Measurements from ENCODE around the gene CTSA. TPM values are rescaled to one million over a fixed set of nuclear protein-coding genes. Genes with fewer than 3 reads are reported as not detected.
A peak's percentile ranks its signal among the peaks of the same experiment; 100 is the strongest.
"Not testable (repeated sequence)": the region's sequence is repeated elsewhere in the genome, so short reads cannot be mapped to it uniquely, and the experiment has no call there.

The CTSA gene
- total and polyA plus RNA-seq, 3 donors from 2014 or later: 103 to 223 (median 112) TPM

DNA sequence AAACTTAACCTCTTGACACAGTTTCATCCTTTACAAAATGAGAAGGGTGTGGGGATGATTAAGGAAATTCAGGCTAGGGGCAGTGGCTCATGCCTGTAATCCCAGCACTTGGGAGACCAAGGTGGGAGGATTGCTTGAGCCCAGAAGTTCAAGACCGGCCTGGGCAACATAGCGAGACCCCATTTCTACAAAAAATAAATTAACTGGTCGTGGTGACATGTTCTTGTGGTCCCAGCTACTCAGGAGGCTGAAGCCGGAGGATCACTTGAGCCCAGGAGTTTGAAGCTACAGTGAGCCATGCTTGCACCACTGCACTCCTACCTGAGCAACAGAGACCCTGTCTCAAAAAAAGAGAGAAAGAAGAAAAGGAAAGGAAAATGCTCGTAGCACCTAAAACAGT lies 24.7 kb upstream of the CTSA start:
- intact Hi-C loops (cut with DNase I; ENCODE audit: low total_unique reads): no loop called here
- Histone ChIP-seq H3K4me3 (no peak overlapping the region), H3K36me3 (ENCODE audit: low read depth, missing control alignments) (no peaks in the 10 kb centered on the region), H3K27ac (no peak overlapping the region), H3K27me3 (no peaks in the 10 kb centered on the region), H3K4me1 (peaks cover 9% of the 10 kb centered on the region), H3K9me3 (no peaks in the 10 kb centered on the region)
- TF ChIP-seq, protein P1, sequence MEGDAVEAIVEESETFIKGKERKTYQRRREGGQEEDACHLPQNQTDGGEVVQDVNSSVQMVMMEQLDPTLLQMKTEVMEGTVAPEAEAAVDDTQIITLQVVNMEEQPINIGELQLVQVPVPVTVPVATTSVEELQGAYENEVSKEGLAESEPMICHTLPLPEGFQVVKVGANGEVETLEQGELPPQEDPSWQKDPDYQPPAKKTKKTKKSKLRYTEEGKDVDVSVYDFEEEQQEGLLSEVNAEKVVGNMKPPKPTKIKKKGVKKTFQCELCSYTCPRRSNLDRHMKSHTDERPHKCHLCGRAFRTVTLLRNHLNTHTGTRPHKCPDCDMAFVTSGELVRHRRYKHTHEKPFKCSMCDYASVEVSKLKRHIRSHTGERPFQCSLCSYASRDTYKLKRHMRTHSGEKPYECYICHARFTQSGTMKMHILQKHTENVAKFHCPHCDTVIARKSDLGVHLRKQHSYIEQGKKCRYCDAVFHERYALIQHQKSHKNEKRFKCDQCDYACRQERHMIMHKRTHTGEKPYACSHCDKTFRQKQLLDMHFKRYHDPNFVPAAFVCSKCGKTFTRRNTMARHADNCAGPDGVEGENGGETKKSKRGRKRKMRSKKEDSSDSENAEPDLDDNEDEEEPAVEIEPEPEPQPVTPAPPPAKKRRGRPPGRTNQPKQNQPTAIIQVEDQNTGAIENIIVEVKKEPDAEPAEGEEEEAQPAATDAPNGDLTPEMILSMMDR (IDR thresholded peaks at IDR 0.05): no peak
- TF ChIP-seq POLR2A (IDR thresholded peaks at IDR 0.05): no peak
- DNase-seq: no peak
- WGBS, 2 donors: 86 to 93% methylated on average over 5 of the region's 5 CpGs

DNA sequence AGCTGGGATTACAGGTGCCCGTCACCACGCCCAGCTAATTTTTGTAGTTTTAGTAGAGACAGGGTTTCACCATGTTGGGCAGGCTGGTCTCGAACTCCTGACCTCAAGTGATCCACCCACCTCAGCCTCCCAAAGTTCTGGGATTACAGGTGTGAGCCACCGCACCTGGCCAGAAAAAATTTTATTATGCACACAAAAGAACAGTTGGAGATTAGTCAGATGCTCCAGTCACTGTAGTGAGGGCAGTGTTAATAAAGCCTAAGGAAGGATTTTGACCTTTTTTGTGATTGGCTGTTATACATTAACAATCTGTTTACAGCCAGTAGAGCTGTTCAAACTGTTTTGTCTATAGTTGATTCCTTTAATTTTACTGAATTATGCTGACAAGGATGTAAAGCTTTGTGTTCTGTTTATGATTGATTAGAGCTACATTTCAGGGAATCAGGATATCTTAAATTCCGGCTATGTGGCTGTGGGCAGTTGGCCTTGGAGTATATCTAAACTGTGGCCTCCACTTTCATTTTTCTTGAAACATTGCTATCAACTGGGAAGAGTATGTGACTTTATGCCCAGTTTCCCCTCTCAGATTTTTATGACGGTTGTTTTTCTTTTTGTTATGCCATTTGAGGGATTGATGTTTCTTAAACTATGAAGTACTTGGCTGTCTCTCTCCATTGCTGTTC lies 23.9 kb upstream of the CTSA start:
- DNase-seq: no peak
- H3K4me1 ChIP-seq: peaks cover 9% of the 10 kb centered on the region
- TF ChIP-seq, protein P1 (IDR thresholded peaks at IDR 0.05): no peak
- TF ChIP-seq POLR2A (IDR thresholded peaks at IDR 0.05): no peak
- no peaks in the 10 kb centered on the region for H3K36me3 ChIP-seq (ENCODE audit: low read depth, missing control alignments)
- no peaks in the 10 kb centered on the region for H3K9me3 ChIP-seq
- intact Hi-C loops (cut with DNase I; ENCODE audit: low total_unique reads): no loop called here
- 72 to 73% methylated on average over 6 of the region's 6 CpGs for WGBS, 2 donors
- H3K27ac ChIP-seq: peak overlapping the region; percentile 19 to 22
- no peaks in the 10 kb centered on the region for H3K27me3 ChIP-seq
- no peak overlapping the region for H3K4me3 ChIP-seq

DNA sequence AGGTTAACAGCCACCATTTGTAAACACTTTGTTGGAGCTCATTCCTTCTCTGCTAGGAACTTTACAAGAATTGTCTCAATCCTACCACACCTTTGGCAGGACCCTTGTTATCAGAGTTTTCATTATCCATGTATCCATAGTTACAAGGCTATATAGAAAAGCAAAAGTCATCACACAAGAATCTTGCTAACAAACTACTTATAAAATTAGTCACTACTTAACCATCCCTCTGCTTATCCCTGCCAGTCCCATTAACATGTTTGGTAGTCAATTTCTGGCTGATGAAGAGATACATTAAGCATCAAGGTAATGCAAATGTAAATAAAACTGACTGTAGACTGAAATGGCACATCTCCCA lies 23.3 kb upstream of the CTSA start:
- Histone ChIP-seq H3K4me3 (no peak overlapping the region), H3K36me3 (ENCODE audit: low read depth, missing control alignments) (no peaks in the 10 kb centered on the region), H3K4me1 (peaks cover 9% of the 10 kb centered on the region), H3K27me3 (no peaks in the 10 kb centered on the region), H3K27ac (peak overlapping the region; percentile 19 to 22), H3K9me3 (no peaks in the 10 kb centered on the region)
- no peak for TF ChIP-seq POLR2A (IDR thresholded peaks at IDR 0.05)
- TF ChIP-seq, protein P1 (IDR thresholded peaks at IDR 0.05): no peak
- intact Hi-C loops (cut with DNase I; ENCODE audit: low total_unique reads): no loop called here
- DNase-seq: no peak

DNA sequence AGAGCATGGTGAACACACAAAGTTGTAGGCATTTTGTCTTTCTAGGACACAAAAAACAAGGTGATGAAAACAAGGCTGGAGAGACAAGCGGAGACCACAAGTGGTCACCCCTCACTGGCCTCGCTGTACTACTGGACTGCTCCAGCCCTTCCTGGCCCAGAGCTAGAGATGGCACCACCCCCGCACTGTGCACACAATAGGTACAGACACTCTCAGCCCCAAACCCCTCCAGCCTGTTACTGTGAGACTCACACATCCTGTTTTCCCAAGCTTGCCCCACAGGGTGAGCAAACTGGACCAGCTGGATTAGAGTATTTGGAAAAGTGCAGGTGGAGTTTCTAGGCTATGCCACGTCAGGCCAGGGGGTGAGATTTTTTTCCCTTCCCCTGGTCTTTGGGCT lies 18.5 kb upstream of the CTSA start:
- intact Hi-C loops (cut with DNase I; ENCODE audit: low total_unique reads): no loop called here
- Histone ChIP-seq H3K27me3 (no peaks in the 10 kb centered on the region), H3K9me3 (no peaks in the 10 kb centered on the region), H3K4me3 (no peak overlapping the region), H3K4me1 (peaks cover 4% of the 10 kb centered on the region), H3K36me3 (ENCODE audit: low read depth, missing control alignments) (no peaks in the 10 kb centered on the region), H3K27ac (no peak overlapping the region)
- 86 to 93% methylated on average over 4 of the region's 4 CpGs for WGBS, 2 donors
- DNase-seq: no peak
- no peak for TF ChIP-seq POLR2A (IDR thresholded peaks at IDR 0.05)
- TF ChIP-seq, protein P1 (IDR thresholded peaks at IDR 0.05): no peak

DNA sequence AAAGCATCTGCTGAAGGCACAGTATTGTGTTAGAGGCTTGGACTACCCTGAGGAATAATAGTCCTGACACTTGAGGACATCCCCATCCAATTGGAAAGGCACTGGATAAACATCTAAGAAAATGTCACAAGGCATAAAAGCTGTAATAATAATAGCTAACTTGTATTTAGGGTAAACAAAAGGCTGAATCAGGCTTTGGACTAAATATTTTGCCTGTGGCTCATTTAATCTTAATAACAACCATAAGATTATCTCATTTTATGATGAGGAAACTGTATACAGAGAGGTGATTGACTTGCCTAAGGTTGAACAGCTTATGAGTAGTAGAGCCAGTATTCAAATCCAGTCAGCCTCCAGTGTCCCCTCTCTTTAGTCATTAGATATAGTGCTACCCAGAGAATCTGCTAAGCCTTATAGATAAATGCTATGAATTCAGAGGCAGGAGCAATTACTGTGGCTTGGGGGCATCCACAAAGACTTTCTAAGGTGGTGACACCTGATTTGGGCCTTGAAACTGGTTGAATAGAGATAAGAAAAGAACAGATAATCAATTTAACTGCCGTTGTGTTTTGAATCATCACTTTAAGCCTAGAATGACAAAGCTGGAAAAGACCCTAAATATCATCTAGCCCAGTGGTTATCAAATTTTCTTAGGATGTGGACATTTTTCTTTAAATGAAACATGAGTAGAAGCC lies 17.6 kb upstream of the CTSA start:
- Histone ChIP-seq H3K36me3 (ENCODE audit: low read depth, missing control alignments) (no peaks in the 10 kb centered on the region), H3K27ac (no peak overlapping the region), H3K4me1 (peaks cover 3% of the 10 kb centered on the region), H3K27me3 (no peaks in the 10 kb centered on the region), H3K9me3 (no peaks in the 10 kb centered on the region), H3K4me3 (no peak overlapping the region)
- WGBS, 2 donors: 50 to 58% methylated on average over 1 of the region's 1 CpG
- DNase-seq: no peak
- no peak for TF ChIP-seq POLR2A (IDR thresholded peaks at IDR 0.05)
- TF ChIP-seq, protein P1 (IDR thresholded peaks at IDR 0.05): no peak
- intact Hi-C loops (cut with DNase I; ENCODE audit: low total_unique reads): no loop called here

DNA sequence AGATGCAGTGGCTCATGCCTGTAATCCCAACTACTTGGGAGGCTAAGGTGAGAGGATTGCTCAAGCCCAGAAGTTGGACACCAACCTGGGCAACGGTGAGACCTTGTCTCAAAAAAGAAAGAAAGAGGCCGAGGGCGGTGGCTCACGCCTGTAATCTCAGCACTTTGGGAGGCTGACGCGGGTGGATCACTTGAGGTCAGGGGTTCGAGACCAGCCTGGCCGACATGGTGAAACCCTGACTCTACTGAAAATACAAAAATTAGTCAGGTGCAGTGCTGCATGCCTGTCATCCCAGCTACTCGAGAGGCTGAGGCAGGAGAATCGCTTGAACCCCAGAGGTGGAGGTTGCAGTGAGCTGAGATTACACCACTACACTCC lies 17.0 kb upstream of the CTSA start:
- H3K9me3 ChIP-seq; H3K36me3 ChIP-seq (ENCODE audit: low read depth, missing control alignments); H3K27ac ChIP-seq; H3K4me1 ChIP-seq; DNase-seq; H3K4me3 ChIP-seq; intact Hi-C loops (cut with DNase I; ENCODE audit: low total_unique reads); H3K27me3 ChIP-seq: not testable (repeated sequence)
- 92 to 93% methylated on average over 10 of the region's 10 CpGs for WGBS, 2 donors

All from testis (tissue), 3 donors.